Activated naive CD4-positive, alpha-beta T cell treated with anti-CD3 and anti-CD28 coated beads, Interleukin-2, amount 50 U/mL, for 24 hours (primary cell): ENCODE results near the gene TBCE.

Experiments used
- H3K27ac Mint-ChIP-seq: one replicate; pipeline ENCODE4 v1.8.0; 2021; ENCODE audit warnings: mild to moderate bottlenecking, mixed read lengths
- H3K27me3 Mint-ChIP-seq: one replicate; pipeline ENCODE4 v1.8.0; 2021; ENCODE audit warnings: mixed read lengths
- H3K36me3 Mint-ChIP-seq: one replicate; pipeline ENCODE4 v1.8.0; 2021; ENCODE audit warnings: mixed read lengths
- H3K4me1 Mint-ChIP-seq: one replicate; pipeline ENCODE4 v1.8.0; 2021; ENCODE audit warnings: mixed read lengths
- H3K4me3 Mint-ChIP-seq: one replicate; pipeline ENCODE4 v1.8.0; 2021; ENCODE audit warnings: mild to moderate bottlenecking, mixed read lengths
- H3K9me3 Mint-ChIP-seq: one replicate; pipeline ENCODE4 v1.8.0; 2021; ENCODE audit warnings: mixed read lengths

The TBCE gene

GRCh38 chr1:235486321-235486720 is 119.1 kb downstream of the TBCE start:
- Mint-ChIP-seq H3K4me3 (no peak overlapping the region), H3K4me1 (peaks cover 9% of the 10 kb centered on the region), H3K9me3 (peaks cover 7% of the 10 kb centered on the region), H3K36me3 (peaks cover 20% of the 10 kb centered on the region), H3K27ac (no peak overlapping the region), H3K27me3 (no peaks in the 10 kb centered on the region)

GRCh38 chr1:235491644-235492043 is 124.4 kb downstream of the TBCE start:
- H3K27me3 Mint-ChIP-seq = no peaks in the 10 kb centered on the region
- H3K4me3 Mint-ChIP-seq = no peak overlapping the region
- peaks cover 22% of the 10 kb centered on the region for H3K4me1 Mint-ChIP-seq
- peaks cover 9% of the 10 kb centered on the region for H3K36me3 Mint-ChIP-seq
- no peaks in the 10 kb centered on the region for H3K9me3 Mint-ChIP-seq
- no peak overlapping the region for H3K27ac Mint-ChIP-seq

- peaks cover 9% of the 10 kb centered on the region for H3K36me3 Mint-ChIP-seq
- no peaks in the 10 kb centered on the region for H3K9me3 Mint-ChIP-seq
- no peak overlapping the region for H3K27ac Mint-ChIP-seq
- H3K27me3 Mint-ChIP-seq = no peaks in the 10 kb centered on the region
- H3K4me3 Mint-ChIP-seq = no peak overlapping the region
- H3K4me1 Mint-ChIP-seq = peaks cover 18% of the 10 kb centered on the region
Observed at GRCh38 chr1:235494531-235494930, 127.3 kb downstream of the TBCE start.

GRCh38 chr1:235495030-235495429 is 127.8 kb downstream of the TBCE start:
- H3K4me3 Mint-ChIP-seq = no peak overlapping the region
- peaks cover 9% of the 10 kb centered on the region for H3K36me3 Mint-ChIP-seq
- no peak overlapping the region for H3K27ac Mint-ChIP-seq
- H3K9me3 Mint-ChIP-seq = no peaks in the 10 kb centered on the region
- peaks cover 13% of the 10 kb centered on the region for H3K4me1 Mint-ChIP-seq
- H3K27me3 Mint-ChIP-seq = no peaks in the 10 kb centered on the region

- Mint-ChIP-seq H3K27ac (no peak overlapping the region), H3K27me3 (no peaks in the 10 kb centered on the region), H3K9me3 (no peaks in the 10 kb centered on the region), H3K36me3 (peaks cover 9% of the 10 kb centered on the region), H3K4me3 (no peak overlapping the region), H3K4me1 (peaks cover 13% of the 10 kb centered on the region)
Observed at GRCh38 chr1:235495551-235495950, 128.3 kb downstream of the TBCE start.

- Mint-ChIP-seq H3K36me3 (no peaks in the 10 kb centered on the region), H3K27ac (peak overlapping the region; percentile 73), H3K9me3 (no peaks in the 10 kb centered on the region), H3K4me3 (no peak overlapping the region), H3K4me1 (peaks cover 16% of the 10 kb centered on the region), H3K27me3 (no peaks in the 10 kb centered on the region)
Observed at GRCh38 chr1:235500971-235501540, 133.8 kb downstream of the TBCE start.
